HS-5 (cell line): ENCODE results near the gene TMEM218.
"Not testable (repeated sequence)": the region's sequence is repeated elsewhere in the genome, so short reads cannot be mapped to it uniquely, and the experiment has no call there.

Source experiments
- DNase-seq: peaks from one replicate; pipeline ENCODE4 v3.0.0-alpha.2; 2012; ENCODE audit warnings: low read depth

The TMEM218 gene

GRCh38 chr11:125075900-125076317 is 35.5 kb downstream of the TMEM218 start:
- DNase-seq: no peak

GRCh38 chr11:125075242-125075625 is 36.2 kb downstream of the TMEM218 start:
- DNase-seq: no peak

- no peak for DNase-seq
Observed at GRCh38 chr11:125074511-125075241, 36.8 kb downstream of the TMEM218 start.

GRCh38 chr11:125073616-125074483 is 37.6 kb downstream of the TMEM218 start:
- DNase-seq: no peak

- no peak for DNase-seq
Observed at GRCh38 chr11:125072961-125073590, 38.4 kb downstream of the TMEM218 start.

- no peak for DNase-seq
Observed at GRCh38 chr11:125072218-125072960, 39.0 kb downstream of the TMEM218 start.

- no peak for DNase-seq
Observed at GRCh38 chr11:125071846-125072217, 39.6 kb downstream of the TMEM218 start.

GRCh38 chr11:125071435-125071834 is 40.0 kb downstream of the TMEM218 start:
- DNase-seq: no peak

GRCh38 chr11:125070699-125071254 is 40.6 kb downstream of the TMEM218 start:
- DNase-seq: peak; percentile 63

GRCh38 chr11:125069796-125070195 is 41.6 kb downstream of the TMEM218 start:
- peak; percentile 51 for DNase-seq

GRCh38 chr11:125069008-125069407 is 42.4 kb downstream of the TMEM218 start:
- DNase-seq: no peak

- DNase-seq: no peak
Observed at GRCh38 chr11:125068368-125068767, 43.1 kb downstream of the TMEM218 start.

- DNase-seq: no peak
Observed at GRCh38 chr11:125064070-125064469, 47.4 kb downstream of the TMEM218 start.

GRCh38 chr11:125063429-125064043 is 47.9 kb downstream of the TMEM218 start:
- DNase-seq: no peak

GRCh38 chr11:125062931-125063428 is 48.4 kb downstream of the TMEM218 start, which contains the start of gene SLC37A2:
Gene SLC37A2, plus strand, starts transcription at chr11:125063305. Its CDS starts 63 bp downstream, at chr11:125063368.
- no peak for DNase-seq

GRCh38 chr11:125062218-125062930 is 49.1 kb downstream of the TMEM218 start:
- DNase-seq: no peak

GRCh38 chr11:125061281-125061680 is 50.1 kb downstream of the TMEM218 start:
- no peak for DNase-seq

GRCh38 chr11:125057693-125058016 is 53.8 kb downstream of the TMEM218 start:
- DNase-seq: no peak

- DNase-seq: no peak
Observed at GRCh38 chr11:125056931-125057692, 54.3 kb downstream of the TMEM218 start.

- not testable (repeated sequence) for DNase-seq
Observed at GRCh38 chr11:125056111-125056510, 55.3 kb downstream of the TMEM218 start.
